ENCODE data around the gene PDXK.
"Not testable (repeated sequence)": the region's sequence is repeated elsewhere in the genome, so short reads cannot be mapped to it uniquely, and the experiment has no call there.

PDXK gene

DNA sequence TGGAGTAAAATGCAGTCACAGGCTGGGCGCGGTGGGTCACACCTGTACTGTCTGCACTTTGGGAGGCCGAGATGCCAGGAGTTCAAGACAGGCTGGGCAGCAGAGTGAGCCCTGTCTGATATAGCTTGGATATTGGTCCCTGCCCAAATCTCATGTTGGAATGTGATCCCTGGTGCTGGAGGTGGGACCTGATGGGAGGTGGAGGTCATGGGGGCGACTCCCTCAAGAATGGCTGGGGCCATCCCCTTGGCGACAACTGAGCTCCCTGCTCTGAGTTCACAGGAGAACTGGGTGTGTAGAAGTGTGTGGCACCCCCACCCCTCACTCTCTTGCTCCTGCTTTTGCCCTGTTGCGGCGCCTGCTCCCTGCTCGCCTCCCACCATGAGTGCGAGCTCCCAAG is 11.5 kb upstream of the PDXK start:
- no peak for DNase-seq (ENCODE audit: low read depth)
- TF ChIP-seq CTCF (IDR thresholded peaks at IDR 0.05; ENCODE audit: insufficient read depth, low read depth, low read length, missing control alignments): no peak
- no peak overlapping the region for H3K4me3 ChIP-seq (ENCODE audit: low read length)

GRCh38 chr21:43708745-43709381 is 10.1 kb upstream of the PDXK start:
- H3K4me3 ChIP-seq (ENCODE audit: low read length): no peak overlapping the region
- no peak for TF ChIP-seq CTCF (IDR thresholded peaks at IDR 0.05; ENCODE audit: insufficient read depth, low read depth, low read length, missing control alignments)
- DNase-seq (ENCODE audit: low read depth): no peak

DNA sequence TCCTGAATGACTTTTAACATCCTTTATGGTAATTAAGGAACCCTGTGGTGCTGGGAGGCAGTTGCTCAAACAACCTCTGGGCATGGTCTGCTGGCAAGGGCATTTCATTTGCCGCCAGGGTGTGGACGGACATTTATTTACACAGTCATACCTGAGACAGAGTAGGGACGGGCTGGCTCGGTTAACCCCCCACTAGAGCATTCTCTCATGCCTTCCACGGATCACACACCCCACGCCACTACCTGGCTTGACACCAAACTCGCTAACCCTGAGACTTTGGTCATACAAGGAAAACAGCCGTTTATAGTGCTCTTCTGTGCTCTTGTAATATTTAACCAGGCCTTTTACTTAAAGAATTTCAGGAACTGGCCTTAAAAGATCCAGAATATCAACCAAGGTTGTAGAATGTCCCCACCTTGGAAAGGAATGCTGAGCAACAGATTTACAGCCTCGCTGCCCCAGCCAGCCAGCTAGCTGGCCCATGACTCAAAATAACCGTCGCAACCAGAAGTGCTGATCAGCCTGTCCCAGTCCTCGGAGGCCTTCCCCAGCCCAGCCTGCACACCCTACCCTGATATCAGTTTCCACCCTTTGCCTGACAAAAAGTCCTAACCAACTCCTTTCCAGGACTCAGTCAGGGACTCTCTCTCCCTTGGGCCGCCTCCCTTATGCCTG is 6.5 kb upstream of the PDXK start:
- DNase-seq (ENCODE audit: low read depth): peak; percentile 95
- H3K4me3 ChIP-seq (ENCODE audit: low read length): peak overlapping the region; percentile 16

GRCh38 chr21:43713123-43713522 is 5.8 kb upstream of the PDXK start:
- DNase-seq (ENCODE audit: low read depth); H3K4me3 ChIP-seq (ENCODE audit: low read length): not testable (repeated sequence)

More for the DNA sequence above, 6.5 kb upstream of the PDXK start:
- TF ChIP-seq CTCF (IDR thresholded peaks at IDR 0.05; ENCODE audit: insufficient read depth, low read depth, low read length, missing control alignments): peak; percentile 7

DNA sequence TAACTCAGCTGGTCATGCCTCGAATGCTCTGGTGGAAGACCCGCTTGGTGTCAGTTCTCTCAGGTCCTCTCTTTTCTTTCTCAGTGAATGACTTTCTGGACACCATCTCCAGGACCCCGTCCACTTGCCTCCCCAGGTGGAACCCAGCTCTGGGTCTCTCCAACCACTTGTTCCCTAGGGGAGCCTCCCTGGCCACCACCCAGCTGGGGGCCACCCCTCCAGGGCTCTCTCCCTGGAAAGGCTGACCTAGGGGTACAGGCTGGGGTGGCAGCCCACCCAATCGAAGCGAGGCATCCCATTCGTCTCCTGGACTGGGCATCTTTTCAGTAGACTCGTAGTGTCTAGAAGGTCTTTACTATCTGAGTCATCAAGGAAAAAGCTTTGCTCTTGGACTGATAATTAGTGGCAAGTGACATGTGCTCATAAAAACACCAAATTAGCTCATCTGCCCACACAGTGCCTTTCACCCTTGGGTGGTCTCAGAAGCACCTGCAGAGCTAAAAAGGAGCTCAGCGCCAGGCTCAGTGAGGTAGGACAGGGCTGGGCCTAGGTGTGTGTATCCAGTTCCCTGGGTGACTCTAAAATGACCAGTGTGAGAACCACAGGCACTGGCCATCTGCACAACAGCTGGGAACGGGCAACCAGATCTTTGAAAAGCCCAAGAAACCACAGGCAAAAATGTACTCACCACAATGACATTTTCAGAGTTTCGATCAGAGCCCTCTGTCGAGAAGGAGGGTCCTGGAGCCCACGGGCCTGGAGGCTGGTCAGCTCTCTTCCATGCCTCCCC is 2.4 kb upstream of the PDXK start:
- no peak for DNase-seq (ENCODE audit: low read depth)
- TF ChIP-seq CTCF (IDR thresholded peaks at IDR 0.05; ENCODE audit: insufficient read depth, low read depth, low read length, missing control alignments): no peak
- no peak overlapping the region for H3K4me3 ChIP-seq (ENCODE audit: low read length)

DNA sequence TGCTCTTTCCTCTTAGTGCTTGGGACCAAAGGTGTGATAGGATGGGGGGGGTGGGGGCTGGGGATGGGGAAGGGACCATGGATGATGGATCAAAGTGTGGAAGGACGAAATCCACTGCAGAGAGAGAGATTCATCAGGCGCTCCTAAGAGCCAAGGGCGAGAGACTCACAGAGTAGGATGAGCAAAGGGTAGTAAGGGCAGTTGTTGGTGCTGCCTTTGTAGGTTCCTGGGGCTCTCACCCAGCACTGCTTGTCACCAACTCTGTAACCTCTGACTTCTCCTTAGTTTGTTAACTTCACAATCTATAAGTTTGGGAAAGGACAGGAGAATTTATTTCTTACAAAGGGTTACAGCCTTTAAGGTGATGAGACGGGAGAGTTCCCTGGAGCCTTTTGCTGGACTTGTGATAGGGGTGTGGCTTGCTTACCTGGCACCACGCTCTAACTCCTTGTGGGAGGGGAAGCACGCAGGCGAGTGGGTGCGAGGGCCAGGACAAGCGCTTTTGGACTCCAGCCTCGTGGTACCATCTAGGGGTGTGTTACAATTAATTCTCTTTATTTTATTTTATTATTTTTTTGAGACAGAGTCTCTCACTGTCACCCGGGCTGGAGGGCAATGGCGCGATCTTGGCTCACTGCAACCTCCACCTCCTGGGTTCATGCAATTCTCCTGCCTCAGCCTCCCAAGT is 1.6 kb upstream of the PDXK start:
- H3K4me3 ChIP-seq (ENCODE audit: low read length): no peak overlapping the region
- no peak for TF ChIP-seq CTCF (IDR thresholded peaks at IDR 0.05; ENCODE audit: insufficient read depth, low read depth, low read length, missing control alignments)
- no peak for DNase-seq (ENCODE audit: low read depth)
